HG03280 (cell line): Measurements from ENCODE around the gene PRUNE1.

Source experiments
- ATAC-seq: cut with Tn5 transposase; IDR thresholded peaks from one replicate; pipeline ENCODE4 v1.9.1; 2021; ENCODE audit warnings: mild to moderate bottlenecking, moderate library complexity; ENCODE audit not compliant: unreplicated experiment

PRUNE1 gene

GRCh38 chr1:151008244-151009205 lies at the start of gene PRUNE1:
Gene PRUNE1 (plus strand): TSS chr1:151008449. CDS start chr1:151008633, 184 bp downstream.
- peak; percentile 85 for ATAC-seq

GRCh38 chr1:150960646-150961045 lies 47.6 kb upstream of the PRUNE1 start:
- ATAC-seq = no peak

GRCh38 chr1:150961756-150962155 lies 46.5 kb upstream of the PRUNE1 start:
- no peak for ATAC-seq

- no peak for ATAC-seq
Measured at GRCh38 chr1:150963321-150964163, 44.7 kb upstream of the PRUNE1 start.

- no peak for ATAC-seq
Measured at GRCh38 chr1:150964164-150964489, 44.1 kb upstream of the PRUNE1 start.

GRCh38 chr1:150965605-150966004 lies 42.6 kb upstream of the PRUNE1 start:
- ATAC-seq = no peak

- no peak for ATAC-seq
Measured at GRCh38 chr1:150966011-150966410, 42.2 kb upstream of the PRUNE1 start.

GRCh38 chr1:150967936-150968335 lies 40.3 kb upstream of the PRUNE1 start:
- no peak for ATAC-seq

- ATAC-seq = no peak
Measured at GRCh38 chr1:150968491-150968890, 39.8 kb upstream of the PRUNE1 start.

- ATAC-seq = no peak
Measured at GRCh38 chr1:150969626-150970025, 38.6 kb upstream of the PRUNE1 start.

GRCh38 chr1:150970808-150971582 lies 37.3 kb upstream of the PRUNE1 start:
- no peak for ATAC-seq

- ATAC-seq = no peak
Measured at GRCh38 chr1:150971583-150972416, 36.4 kb upstream of the PRUNE1 start.

- ATAC-seq = no peak
Measured at GRCh38 chr1:150972417-150972940, 35.8 kb upstream of the PRUNE1 start.

- no peak for ATAC-seq
Measured at GRCh38 chr1:150973258-150973835, 34.9 kb upstream of the PRUNE1 start.

GRCh38 chr1:150973836-150974579 lies 34.2 kb upstream of the PRUNE1 start:
- ATAC-seq = peak; percentile 49

GRCh38 chr1:150974580-150975478 lies 33.4 kb upstream of the PRUNE1 start, which contains the start of gene CERS2:
Gene CERS2 (minus strand): TSS chr1:150974835. CDS start chr1:150969090, 5,745 bp downstream.
- peak; percentile 55 for ATAC-seq

- no peak for ATAC-seq
Measured at GRCh38 chr1:150976401-150976821, 31.8 kb upstream of the PRUNE1 start.
